Astrocyte of the cerebellum (primary cell): ENCODE measurements around the gene SLC39A11.

Experiments used
- DNase-seq: peaks from one replicate; pipeline ENCODE4 v3.0.0-alpha.2; 2011; ENCODE audit warnings: low read depth
- H3K4me3 ChIP-seq: 2 replicates; pipeline ENCODE4 v1.5.1; 2011; ENCODE audit warnings: mild to moderate bottlenecking, low read depth, low read length, moderate library complexity
- CTCF ChIP-seq: IDR thresholded peaks from 2 replicates; pipeline ENCODE4 v1.5.1; 2012; ENCODE audit warnings: low read length, low read depth, moderate library complexity, mild to moderate bottlenecking; ENCODE audit errors: missing control alignments
- in situ Hi-C: cut with HindIII; loops from 2 replicates; pipeline ENCODE4 v1.10.0; 2017; ENCODE audit warnings: low sequenced_read_pairs

SLC39A11 gene

DNA sequence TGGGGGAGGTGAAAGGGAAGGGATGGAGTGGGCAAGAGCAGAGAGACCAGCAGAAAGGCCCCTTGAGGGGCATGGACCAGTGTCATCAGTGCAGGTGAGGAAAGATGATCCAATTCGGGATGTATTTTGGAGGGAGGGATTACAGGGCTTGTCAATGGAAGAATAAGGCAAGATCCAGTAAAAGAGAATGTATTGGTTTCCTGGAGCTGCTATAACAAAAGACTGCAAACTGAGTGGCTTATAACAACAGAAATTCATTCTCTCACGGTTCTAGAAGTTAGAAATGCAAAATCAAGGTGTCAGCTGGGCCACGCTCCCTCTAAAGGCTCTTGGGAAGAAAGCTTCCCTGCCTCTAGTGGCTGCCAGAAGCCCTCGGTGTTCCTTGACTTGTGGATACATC lies 41.7 kb downstream of the SLC39A11 start:
- no peak for TF ChIP-seq CTCF
- H3K4me3 ChIP-seq, result no peak overlapping the region
- in situ Hi-C loops, result no loop called here
- no peak for DNase-seq

DNA sequence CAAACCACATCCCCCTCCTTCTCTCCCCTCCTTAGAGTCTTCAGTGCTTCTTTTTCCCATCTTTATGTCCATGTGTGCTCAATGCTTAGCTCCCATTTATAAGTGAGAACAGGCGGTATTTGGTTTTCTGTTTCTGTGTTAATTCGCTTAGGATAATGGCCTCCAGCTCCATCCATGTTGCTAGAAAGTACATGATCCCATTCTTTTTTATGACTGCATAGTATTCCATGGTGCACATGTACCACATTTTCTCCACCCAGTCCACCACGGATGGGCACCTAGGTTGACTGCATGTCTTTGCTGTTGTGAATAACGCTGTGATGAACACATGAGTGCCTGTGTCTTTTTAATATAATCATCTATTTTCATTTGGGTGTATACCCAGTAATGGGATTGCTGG lies 44.3 kb downstream of the SLC39A11 start:
- H3K4me3 ChIP-seq, result no peak overlapping the region
- TF ChIP-seq CTCF, result no peak
- in situ Hi-C loops, result no loop called here
- no peak for DNase-seq

DNA sequence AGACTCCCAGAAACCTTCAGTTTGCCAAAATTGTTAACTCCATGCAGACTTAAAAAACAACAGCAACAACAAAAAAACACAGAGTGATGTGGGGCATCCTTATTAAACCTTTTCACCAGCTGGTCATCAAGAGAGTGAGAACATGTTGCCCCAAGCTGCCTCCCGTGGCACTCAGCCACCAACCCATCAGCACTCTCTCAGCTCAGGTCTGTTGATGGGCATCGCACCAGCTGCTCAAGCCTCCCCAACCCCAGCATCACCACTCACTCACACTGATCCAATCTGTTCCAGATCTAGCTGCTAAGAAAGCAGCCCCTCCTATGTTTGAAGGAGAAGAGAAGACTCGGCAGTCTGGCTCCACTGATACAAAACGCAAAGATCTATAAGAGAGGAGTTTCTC lies 46.8 kb downstream of the SLC39A11 start:
- no peak for TF ChIP-seq CTCF
- no peak for DNase-seq
- no peak overlapping the region for H3K4me3 ChIP-seq
- in situ Hi-C loops, result no loop called here

GRCh38 chr17:73043686-73044581 lies 48.6 kb downstream of the SLC39A11 start:
- in situ Hi-C loops, result no loop called here
- no peak overlapping the region for H3K4me3 ChIP-seq
- peak; percentile 67 for DNase-seq
- no peak for TF ChIP-seq CTCF

- no peak overlapping the region for H3K4me3 ChIP-seq
- no peak for TF ChIP-seq CTCF
- peak; percentile 47 for DNase-seq
- in situ Hi-C loops, result no loop called here
Measured at GRCh38 chr17:73042809-73043685, 49.4 kb downstream of the SLC39A11 start.

DNA sequence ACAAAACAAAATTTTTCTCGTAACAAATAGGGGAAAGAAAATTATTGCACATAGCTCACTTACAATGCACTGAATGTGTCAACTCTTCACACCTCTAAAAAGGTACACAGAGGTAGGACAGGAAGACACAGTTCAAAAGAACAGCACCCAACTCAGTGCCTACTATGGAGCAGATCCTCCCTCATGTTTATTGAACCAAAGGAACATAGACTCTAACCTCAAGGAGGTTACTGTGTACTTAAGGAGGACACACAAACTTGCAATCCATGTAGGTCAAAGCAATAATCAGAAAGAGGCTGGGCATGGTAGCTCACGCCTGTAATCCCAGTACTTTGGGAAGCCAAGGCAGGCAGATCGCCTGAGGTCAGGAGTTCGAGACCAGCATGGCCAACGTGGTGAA lies 50.3 kb downstream of the SLC39A11 start:
- in situ Hi-C loops, result no loop called here
- no peak for DNase-seq
- TF ChIP-seq CTCF, result no peak
- H3K4me3 ChIP-seq, result no peak overlapping the region
